Lower leg skin (tissue), 4 donors: ENCODE data around the gene PPFIA4. TPM values are rescaled to one million over a fixed set of nuclear protein-coding genes. Genes with fewer than 3 reads are reported as not detected.

Source experiments
- DNase-seq, 2 donors: peaks; one replicate each; pipeline ENCODE4 v3.0.0-alpha.2; 2019; ENCODE audit warnings: low spot score in 2 of 2
- H3K4me3 ChIP-seq: fragments of 200-600 bp; sonication (generic); 2 replicates; pipeline ENCODE4 v1.5.1; 2017; ENCODE audit warnings: mild to moderate bottlenecking, low read depth; ENCODE audit not compliant: poor library complexity, severe bottlenecking
- CTCF ChIP-seq, 3 donors: fragments of 450-650 bp; IDR thresholded peaks; one replicate each; pipeline ENCODE4 v1.5.1; 2016; ENCODE audit warnings: antibody characterized with exemption in 3 of 3, mild to moderate bottlenecking in 3 of 3, moderate library complexity in 2 of 3
- POLR2A ChIP-seq, 2 donors: fragments of 450-650 bp; IDR thresholded peaks; one replicate each; pipeline ENCODE4 v1.6.1; 2016 to 2017; ENCODE audit warnings: antibody characterized with exemption in 2 of 2, mild to moderate bottlenecking in 1 of 2, moderate library complexity in 1 of 2
- WGBS, 2 donors: methylation state at CpG; one replicate each; pipeline ENCODE4 v1.1.5; 2018; 5-methylcytosine and 5-hydroxymethylcytosine counted together
- intact Hi-C: fragments of 100-400 bp; cut with DNase I; formaldehyde crosslinking; loops from one replicate; pipeline ENCODE4 v1.15.0; 2023; ENCODE audit warnings: low total_unique reads
- total RNA-seq, 4 donors: library from RNA; depleted of rRNA; stranded (reverse); fragments of >200 nt; gene quantifications; one replicate each; pipeline ENCODE4 v1.1.0, GENCODE V29; 2016

The PPFIA4 gene
- total RNA-seq, 4 donors from 2014 or later = 1.7 to 4.0 (median 2.8) TPM

- intact Hi-C loops = no loop called here
- DNase-seq = peak in 1 of 2 donors; percentile 1
- no peak for TF ChIP-seq CTCF (IDR thresholded peaks at IDR 0.05)
- no peak for TF ChIP-seq POLR2A (IDR thresholded peaks at IDR 0.05)
- no peak overlapping the region for H3K4me3 ChIP-seq
Observed at GRCh38 chr1:203096566-203096965, 70.3 kb downstream of the PPFIA4 start.

GRCh38 chr1:203097001-203097400, 70.7 kb downstream of the PPFIA4 start:
- intact Hi-C loops = no loop called here
- H3K4me3 ChIP-seq = no peak overlapping the region
- no peak for TF ChIP-seq POLR2A (IDR thresholded peaks at IDR 0.05)
- no peak for TF ChIP-seq CTCF (IDR thresholded peaks at IDR 0.05)
- DNase-seq = peak; percentile 2 to 9
- WGBS, 2 donors = 84% methylated on average over 1 of the region's 1 CpG

DNA sequence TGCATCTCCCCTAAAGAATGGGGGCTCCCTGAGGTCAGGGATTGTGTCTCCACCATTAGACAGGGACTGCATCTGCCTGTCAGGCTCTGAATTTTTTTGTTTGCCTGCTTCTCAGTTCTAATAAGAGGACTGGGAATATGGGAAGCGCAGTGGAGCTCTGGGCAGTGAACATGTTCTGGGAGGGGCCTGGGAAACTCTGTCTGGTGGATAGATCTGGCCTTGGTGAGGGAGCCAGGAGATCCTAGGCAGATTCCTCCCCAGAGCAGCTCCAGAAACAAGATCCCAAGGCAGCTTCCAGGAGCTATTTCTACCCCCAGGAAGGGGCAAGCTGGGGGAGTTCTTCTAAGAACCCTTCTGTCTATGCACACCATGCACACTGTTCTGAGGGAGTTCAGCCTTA, 72.2 kb downstream of the PPFIA4 start:
- TF ChIP-seq POLR2A (IDR thresholded peaks at IDR 0.05) (no peak), CTCF (IDR thresholded peaks at IDR 0.05) (no peak)
- peak; percentile 0 to 23 for DNase-seq
- H3K4me3 ChIP-seq = no peak overlapping the region
- WGBS, 2 donors = 85 to 90% methylated on average over 1 of the region's 1 CpG
- intact Hi-C loops = no loop called here

GRCh38 chr1:203098914-203099520, 72.7 kb downstream of the PPFIA4 start:
- 82% methylated on average over 8 of the region's 8 CpGs for WGBS, 2 donors
- peak in 1 of 2 donors; percentile 5 for DNase-seq
- intact Hi-C loops = no loop called here

GRCh38 chr1:203099805-203100515, 73.7 kb downstream of the PPFIA4 start:
- intact Hi-C loops = no loop called here
- no peak overlapping the region for H3K4me3 ChIP-seq
- DNase-seq = peak in 1 of 2 donors; percentile 48
- WGBS, 2 donors = 81 to 88% methylated on average over 7 of the region's 7 CpGs
- TF ChIP-seq POLR2A (IDR thresholded peaks at IDR 0.05) (no peak), CTCF (IDR thresholded peaks at IDR 0.05) (no peak)

More at GRCh38 chr1:203098914-203099520, 72.7 kb downstream of the PPFIA4 start:
- TF ChIP-seq POLR2A (IDR thresholded peaks at IDR 0.05) = no peak
- no peak for TF ChIP-seq CTCF (IDR thresholded peaks at IDR 0.05)
- H3K4me3 ChIP-seq = no peak overlapping the region
